NCI-H526 (cell line): ENCODE data around the gene COPS8.
A peak's percentile ranks its signal among the peaks of the same experiment; 100 is the strongest.

ENCODE experiments used
- DNase-seq, 2 experiments: peaks; one replicate each; lab custom pipeline; 2025; lab: John Stamatoyannopoulos, UW

The COPS8 gene

DNA sequence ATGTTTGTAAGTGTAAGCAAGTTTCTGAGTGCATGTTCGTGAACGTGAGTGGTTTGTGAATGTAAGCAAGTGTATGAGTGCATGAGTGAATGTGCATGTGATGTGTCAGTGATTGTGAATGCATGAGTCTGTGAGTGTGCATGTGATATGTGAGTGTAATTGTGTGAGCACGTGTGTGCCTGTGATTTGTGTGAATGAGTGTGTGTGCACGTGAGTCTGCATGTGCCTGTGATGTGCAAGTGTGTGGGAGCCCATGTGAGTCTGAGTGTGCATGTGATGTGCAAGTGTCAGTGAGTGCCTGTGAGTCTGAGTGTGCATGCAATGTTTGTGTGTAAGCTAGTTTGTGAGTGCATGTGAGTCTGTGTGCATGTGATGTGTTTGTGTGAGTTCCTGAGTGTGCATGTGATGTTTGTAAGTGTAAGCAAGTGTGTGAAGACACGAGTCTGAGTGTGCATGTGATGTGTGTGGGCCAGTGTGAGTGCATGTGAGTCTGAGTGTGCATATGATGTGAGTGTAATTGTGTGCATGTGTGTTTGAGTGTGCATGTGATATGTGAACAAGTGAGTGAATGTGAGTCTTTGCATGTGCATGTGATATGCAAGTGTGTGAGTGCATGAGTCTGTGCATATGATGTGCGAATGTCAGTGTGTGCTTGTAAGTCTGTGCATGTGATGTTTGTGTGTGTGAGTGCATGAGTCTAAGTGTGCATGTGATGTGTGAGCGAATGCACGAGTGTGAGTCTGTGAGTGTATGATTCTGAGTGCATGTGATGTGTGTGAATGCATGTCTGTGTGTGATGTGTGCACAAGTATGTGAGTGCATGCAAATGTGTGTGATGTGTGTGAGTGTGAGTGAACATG, 45.1 kb downstream of the COPS8 start:
- DNase-seq, result no peak

DNA sequence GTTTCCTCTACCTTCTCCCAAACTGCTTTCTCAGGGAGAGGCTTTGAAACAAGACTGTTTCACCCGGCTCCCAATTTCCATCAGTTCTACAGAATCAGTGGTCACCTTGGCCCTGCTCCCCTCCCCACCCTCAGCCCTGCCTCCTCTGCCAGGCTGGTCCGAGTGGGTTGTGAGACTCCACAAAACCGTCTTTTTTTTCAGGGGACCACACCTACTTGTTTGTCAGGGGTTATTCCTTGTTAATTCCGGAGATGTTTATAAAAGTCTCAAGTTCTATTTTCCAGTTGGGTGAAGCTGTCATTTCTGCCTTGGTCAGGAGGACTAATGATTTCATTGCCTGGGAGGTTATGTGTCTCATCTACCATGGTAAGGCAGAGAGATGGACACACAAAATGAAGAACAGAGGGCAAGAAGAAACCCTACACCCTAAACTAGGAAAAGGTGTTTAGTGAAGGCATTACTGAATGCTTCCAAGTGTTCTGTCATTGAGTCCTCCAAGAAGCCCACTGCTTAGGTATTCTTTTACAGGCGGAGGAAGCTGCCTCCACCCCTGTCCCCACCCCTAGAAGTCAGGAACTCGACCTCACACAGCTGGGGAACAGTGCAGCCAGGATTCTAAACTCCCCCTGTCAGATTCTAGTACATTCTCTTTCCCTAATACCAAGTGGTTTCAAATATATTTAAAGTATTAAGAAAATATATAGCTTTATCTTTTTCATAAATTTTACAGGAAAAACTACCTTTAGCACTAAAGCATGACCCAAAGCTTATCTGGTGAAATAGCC, 46.3 kb downstream of the COPS8 start:
- no peak for DNase-seq

DNA sequence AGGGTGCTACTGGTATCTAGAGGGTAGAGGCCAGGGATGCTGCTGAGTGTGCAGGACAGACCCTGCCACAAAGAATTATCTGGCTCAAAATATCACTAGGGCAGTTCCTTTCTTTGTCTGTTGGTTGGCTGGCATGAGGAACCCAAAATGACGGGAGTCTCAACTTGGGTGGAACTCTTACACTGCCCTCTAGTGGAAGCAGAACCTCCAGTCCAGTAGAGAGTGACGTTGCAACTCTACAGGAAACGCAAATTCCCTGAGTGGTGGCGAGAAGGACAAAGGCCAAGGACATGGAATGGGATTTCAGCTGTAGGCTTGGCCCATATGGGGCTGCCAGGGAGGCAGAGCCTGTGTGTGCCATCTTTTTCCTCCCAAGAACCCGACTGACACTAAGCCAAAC, 47.1 kb downstream of the COPS8 start:
- DNase-seq, result peak; percentile 5 to 70

DNA sequence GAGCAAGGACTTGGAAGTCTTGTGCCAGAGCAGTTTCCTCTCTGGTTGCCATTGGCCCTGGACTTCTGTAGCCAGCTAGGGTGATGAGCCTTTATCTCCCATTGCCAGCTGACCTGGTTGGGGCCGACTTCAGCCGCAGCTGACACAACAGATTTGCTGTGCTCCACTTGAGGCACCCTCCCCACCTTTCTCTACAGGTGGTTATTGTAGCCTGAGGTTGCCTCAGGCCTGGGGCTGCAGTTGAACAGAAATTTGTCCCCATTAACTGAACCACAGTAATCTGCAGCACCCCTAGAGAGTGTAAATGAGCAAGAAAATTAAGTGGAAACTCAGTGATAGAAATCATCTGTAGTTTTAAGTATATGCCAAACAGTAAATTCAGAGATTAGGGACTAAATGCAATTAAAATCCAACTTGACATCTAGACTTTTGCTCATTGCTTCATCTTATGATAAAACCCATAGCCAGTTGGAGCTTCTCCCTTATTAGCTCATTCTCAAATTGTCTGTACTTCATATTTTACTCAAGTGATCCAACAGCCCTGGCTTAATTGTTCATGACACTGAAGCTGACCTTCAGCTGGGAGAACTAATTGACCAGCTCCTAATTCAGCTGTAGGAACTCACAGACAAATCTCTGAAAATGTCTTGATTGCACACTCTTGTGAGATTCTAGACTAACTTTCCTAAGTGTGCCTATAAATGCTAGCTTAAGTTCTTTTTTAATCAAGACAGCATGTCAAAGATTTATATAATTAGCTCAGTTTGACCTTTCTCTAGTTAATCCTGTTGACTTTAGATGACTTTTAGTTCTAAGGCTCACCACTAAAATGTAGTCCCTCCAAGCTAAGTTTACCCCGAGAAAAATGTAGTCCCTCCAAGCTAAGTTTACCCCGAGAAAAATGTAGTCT, 48.9 kb downstream of the COPS8 start:
- no peak for DNase-seq

DNA sequence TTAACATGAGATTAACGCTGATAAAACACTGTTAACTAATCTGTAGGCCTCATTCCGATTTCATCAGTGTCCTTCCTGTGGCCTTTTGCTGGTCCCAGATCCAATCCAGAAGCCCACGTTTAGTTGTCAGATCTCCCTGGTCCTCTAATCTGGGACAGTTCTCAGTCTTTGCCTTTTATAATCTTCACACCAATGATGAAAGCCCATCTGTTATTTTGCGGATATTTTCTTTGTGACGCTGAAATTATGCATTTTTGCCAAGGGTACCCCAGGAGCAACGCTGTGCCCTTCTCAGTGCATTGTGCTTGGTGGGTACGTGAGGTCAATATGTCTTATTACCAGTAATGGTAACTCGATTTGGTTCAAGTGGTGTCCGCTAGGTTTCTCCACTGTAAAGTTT, 51.1 kb downstream of the COPS8 start:
- no peak for DNase-seq

DNA sequence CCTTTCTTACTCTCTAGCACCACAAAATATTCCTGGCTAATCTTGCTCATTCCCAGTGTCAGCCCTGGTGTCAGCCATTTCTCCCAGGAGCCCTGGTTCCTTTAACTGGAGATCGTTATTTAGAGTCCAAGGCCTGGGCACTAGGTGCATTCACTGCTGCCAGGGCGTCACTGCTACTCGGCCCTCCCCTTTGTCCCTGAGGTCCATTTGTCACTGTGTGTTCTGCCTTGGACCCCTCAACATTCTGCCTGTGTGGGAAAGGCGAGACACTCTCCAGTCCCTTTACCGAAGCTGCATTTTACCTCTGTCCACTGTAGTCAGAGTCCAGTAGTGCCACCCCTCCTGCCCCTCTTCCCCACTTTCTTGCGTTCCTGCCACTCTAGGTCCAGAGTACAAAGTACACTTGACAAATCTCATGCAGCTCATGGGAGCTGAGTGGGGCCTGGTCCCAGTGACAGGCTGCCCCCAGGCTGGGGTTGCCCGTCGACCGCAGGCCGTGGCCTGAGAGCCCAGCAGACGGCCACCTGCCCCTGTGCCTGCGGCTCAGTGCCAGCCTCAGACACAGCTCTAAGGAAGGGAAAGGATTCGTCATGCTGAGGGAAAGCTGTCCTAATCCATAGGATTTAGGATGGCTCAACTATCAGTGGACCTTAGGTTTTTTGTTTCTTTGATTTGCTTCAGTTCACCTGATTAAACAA, 52.1 kb downstream of the COPS8 start:
- no peak for DNase-seq

DNA sequence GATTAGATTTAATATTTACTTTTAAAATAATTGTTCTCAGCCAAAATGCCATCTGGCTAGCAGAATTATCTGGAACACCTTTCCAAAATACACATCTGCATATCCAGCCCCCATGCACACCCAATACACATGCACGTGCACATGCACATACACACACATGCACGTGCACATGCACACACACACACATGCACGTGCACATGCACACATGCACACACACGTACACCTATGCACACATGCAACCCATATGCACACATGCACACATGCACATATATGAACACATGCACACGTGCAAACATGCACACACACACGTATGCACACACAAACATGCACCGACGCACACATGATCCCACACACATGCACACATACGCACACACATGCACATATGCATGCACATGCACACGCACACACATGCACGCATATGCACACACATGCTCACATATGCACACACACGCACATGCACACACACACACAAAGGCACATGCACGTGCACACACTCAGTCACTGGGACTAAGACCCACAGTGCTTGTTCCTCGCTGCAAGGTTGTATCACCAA, 53.5 kb downstream of the COPS8 start:
- DNase-seq, result no peak

DNA sequence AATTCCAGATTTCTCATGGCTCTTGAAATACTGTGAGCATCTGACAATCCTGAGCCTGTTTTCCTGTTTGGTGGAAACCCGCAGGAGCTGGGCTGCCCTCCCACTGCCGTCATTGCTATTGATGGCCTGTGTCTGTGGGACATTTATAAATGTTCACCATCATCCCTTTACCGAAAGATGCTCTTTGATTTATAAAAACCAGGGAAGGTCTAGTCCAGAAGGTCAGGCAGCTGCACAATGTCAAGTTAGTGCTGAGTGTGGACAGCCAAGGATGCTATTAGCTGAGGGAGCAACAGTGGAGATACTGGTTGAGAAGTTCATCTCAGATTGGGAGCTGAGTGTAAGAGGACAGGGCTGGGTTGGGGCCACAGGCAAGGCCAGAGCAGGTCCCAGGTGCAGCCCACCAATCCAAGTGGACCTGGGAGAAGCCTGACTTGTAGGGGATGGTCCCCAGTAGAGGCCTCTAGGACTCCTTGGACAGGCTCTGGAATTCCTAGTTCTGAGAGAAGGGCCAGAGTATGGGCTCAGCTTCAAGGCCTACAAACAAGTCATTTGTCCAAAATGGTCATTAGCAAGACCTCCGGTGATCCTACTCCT, 55.1 kb downstream of the COPS8 start:
- no peak for DNase-seq

DNA sequence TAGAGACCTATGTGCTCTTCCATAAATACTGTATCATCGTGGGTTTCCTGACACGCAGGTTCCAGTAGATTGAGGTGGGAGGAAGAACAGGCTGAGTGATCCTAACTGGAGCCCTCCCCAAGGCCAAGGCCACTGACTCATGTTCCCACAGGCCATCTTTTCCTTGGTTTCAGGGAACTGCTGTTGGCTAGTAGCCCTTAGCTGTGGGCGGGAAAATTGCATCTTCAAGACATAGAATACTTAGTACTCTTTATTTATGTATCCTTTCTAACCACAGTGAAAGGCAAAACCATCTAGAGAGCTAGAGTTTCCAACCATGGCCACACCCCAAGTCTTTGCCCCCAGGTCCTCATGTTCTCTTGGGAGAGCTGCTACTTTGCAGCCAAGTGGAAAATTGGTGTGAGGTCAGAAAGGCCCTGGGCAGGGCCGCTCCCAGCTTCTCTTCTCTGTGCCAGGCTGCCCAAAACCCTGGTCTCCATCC, 55.9 kb downstream of the COPS8 start:
- DNase-seq, result no peak

DNA sequence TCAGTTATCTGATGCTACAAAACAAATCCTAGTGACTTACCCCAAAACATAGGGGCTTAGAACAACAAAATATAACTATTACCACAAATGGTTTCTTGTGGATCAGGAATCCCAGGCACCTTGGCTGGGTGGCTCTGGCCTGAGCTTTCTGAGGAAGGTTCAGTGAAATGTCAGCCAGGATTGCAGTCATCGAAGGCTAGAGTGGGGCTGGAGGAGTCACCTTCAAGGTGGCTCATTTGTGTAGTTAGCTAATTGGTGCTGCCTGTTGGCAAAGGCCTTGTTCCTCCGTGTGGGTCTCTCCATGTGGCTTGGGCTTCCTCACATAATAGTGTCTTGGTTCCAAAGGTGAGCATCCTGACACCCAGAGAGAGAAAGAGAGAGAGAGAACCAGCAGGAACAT, 57.4 kb downstream of the COPS8 start:
- no peak for DNase-seq

DNA sequence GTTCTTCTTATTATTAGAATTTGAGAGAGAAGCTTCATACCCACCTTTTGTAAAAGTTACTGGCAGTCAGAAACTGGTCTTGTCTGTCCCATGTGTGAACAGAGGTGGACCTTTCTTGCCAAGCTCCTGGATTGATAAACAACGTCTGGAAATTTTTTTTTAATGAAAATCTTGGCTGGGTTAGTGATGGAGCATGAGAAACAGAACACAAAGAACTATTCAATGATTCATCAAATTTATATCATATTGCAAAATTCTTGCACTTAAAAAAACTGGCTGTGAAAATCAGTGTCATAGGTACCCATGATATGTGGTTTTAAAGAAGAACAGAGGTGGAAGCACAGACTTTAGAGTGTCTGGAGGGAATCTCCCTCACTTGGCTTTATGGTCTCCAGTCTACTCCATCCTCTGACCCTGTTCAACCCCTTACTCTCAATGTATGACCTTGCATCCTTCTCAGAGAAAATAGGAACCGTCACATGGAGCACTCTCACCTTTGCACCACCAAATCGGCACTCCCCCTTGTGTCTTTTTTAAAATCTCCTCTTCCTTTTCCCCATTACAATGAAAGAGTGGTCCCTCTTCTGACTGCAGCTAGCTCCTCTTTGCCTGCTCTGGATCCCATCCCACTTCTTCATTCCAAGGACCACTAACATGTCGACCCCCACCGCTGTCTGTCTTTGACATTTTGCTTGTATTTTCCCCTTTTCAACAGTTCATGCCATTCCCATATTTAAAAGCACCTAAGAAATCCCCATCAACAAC, 58.2 kb downstream of the COPS8 start:
- DNase-seq, result no peak

DNA sequence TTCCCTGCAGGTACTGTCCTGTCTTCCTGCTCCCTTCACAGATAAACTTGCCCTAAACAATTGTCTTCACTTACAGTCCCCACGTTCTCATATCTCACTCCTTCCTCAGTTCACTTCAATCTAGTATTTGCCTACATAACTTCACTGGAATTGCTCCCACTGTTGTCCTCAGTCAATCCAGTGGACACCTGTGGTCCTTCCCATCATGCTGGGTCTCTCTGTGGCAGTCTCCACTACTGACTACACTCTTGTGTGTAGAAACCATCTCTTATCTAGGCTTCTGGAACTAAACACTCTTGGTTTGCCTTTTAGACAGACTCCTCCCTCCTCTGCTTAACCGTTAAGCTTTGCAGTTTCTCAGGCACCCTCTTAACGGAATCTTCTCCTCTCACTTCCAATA, 58.8 kb downstream of the COPS8 start:
- DNase-seq, result no peak

DNA sequence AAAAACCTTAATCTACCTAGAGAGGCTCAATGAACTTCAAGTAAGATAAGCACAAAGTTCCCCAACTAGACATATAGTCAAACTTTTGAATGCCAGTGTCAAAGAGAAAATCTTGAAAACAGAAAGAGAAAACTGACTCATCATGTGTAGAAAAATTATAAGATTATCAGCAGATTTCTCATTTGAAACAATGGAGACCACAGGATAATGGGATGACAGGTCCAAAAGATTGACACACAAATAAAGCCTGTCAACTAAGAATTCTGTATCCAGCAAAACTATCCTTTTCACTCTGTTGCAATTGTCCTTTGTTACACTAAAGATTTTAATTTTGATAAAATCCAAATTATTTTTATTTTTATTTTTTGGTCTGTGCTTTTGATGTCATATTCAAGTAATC, 61.6 kb downstream of the COPS8 start:
- no peak for DNase-seq

DNA sequence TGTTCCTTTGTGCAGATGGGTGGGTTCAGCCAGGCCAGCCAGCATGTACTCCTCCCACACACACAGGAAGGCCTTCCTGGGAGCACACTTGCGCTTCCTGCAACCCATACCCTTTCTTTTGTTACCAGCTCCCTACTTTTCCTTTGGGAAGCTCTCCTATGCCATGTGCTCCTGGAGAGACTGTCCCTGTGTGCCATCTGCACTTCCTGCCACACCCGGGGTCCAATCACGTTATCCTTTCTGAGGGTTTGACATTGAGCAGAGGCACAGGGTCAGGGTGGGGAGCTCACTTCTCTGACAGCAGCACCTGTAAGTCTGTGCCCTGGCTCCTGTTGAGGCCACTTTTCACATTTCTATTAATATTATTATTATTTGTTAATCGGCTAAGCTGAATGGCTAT, 62.9 kb downstream of the COPS8 start:
- no peak for DNase-seq

DNA sequence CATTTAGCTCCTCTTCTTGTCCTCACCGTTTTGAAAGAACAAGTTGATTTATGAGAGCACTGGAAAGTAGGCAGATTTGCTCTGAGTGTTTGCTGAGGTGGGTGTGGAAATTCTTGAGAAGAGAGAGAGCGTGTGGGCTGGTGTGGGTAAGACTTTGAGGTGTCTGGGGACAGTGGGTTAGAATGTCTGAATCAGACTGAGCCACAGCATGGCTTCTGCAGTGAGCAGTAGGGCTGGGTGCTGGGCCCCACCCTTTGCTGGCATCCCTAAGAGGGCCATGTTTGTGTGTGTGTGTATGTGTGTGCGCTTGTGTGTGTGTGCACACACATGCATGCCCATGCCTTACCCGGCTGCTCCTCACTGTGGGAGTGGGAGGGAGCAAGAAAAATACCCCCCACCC, 63.7 kb downstream of the COPS8 start:
- DNase-seq, result no peak
